Measurements from ENCODE around the gene ACTL6B. TPM values are rescaled to one million over a fixed set of nuclear protein-coding genes. Genes with fewer than 3 reads are reported as not detected.

The ACTL6B gene
- total RNA-seq, 2 experiments from 2014 or later: not detected

DNA sequence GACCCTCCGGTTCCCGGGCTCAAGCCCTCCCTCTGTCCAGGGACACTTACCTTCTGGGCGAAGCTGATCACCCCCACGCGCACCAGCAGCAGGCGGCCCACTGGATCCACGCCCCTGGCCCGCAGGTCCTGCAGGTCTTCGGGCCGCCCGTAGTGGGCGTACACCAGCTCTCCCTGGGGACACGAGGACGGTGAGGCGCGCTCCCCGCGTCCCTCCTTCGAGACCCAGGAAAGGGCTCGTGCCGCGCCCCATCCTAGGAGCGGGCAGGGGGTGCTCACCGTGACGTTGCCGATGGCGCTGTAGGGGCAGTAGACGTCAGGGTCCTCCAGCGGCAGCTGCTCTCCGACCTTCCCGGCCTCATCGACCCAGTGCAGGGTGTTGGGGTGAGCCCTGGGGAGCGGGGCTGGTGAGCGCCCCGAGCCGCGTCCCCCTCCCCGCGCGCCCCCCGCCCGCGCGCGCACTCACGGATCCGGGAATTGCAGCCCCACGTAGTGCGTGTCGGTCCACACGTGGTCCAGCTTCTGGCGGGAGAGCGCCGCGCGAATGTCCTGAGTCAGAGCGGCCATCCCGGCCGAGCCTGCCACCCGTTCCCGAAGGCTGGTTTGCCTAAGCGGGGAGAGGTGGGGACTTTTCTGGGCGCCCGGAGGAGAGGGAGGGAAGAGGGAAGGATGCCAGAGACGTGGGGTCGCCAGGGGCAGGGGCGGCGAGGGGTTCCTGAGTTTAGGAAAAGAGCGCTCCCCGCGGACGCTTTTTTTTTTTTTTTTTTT lies 23.1 kb downstream of the ACTL6B start:
- Mint-ChIP-seq H3K27me3 (peaks cover 4% of the 10 kb centered on the region), H3K36me3 (ENCODE audit: low read depth) (peaks cover 6% of the 10 kb centered on the region), H3K4me3 (peak overlapping the region; percentile 82), H3K27ac (peak overlapping the region; percentile 93), H3K9me3 (no peaks in the 10 kb centered on the region), H3K4me1 (ENCODE audit: low read depth) (peaks cover 23% of the 10 kb centered on the region)
- ChIA-PET CTCF (interaction anchor here (0.9 to 4.2 kb wide), 17 partner anchors 7 to 219 kb away, joined by 3 to 46 read pairs (median 6); partner anchors contain the start of genes FBXO24, GIGYF1, LRCH4 and MOSPD3), POLR2A (interaction anchor here (0.5 to 1.3 kb wide), 9 partner anchors 17 to 576 kb away, joined by 3 to 4 read pairs (median 3); partner anchors contain the start of genes MOSPD3 and POP7)
- intact Hi-C loops (cut with micrococcal nuclease): no loop called here
- DNase-seq: peak; percentile 73
- TF ChIP-seq, protein P1, sequence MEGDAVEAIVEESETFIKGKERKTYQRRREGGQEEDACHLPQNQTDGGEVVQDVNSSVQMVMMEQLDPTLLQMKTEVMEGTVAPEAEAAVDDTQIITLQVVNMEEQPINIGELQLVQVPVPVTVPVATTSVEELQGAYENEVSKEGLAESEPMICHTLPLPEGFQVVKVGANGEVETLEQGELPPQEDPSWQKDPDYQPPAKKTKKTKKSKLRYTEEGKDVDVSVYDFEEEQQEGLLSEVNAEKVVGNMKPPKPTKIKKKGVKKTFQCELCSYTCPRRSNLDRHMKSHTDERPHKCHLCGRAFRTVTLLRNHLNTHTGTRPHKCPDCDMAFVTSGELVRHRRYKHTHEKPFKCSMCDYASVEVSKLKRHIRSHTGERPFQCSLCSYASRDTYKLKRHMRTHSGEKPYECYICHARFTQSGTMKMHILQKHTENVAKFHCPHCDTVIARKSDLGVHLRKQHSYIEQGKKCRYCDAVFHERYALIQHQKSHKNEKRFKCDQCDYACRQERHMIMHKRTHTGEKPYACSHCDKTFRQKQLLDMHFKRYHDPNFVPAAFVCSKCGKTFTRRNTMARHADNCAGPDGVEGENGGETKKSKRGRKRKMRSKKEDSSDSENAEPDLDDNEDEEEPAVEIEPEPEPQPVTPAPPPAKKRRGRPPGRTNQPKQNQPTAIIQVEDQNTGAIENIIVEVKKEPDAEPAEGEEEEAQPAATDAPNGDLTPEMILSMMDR (IDR thresholded peaks at IDR 0.05): peak; percentile 51
- ATAC-seq: peak; percentile 77

DNA sequence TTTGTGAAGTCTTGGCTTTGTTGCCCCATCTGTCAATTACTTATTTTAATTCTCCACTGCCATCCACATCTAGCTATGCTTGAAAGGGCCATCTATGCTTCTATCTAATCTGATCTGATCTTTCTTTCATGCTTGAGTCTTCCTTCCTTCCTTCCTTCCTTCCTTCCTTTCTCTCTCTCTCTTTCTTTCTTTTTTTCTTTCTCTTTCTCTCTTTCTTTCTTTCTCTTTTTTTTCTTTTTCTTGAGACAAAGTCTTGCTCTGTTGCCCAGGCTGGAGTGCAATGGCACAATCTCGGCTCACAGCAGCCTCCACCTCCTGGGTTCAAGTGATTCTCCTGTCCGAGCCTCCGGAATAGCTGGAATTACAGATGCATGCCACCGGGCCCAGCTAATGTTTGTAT lies 26.2 kb downstream of the ACTL6B start:
- POLR2A ChIA-PET: interaction anchor here (0.9 to 2.1 kb wide), 5 partner anchors 16 to 221 kb away, joined by 3 to 5 read pairs (median 3); no protein-coding TSS in a partner anchor
- intact Hi-C loops (cut with micrococcal nuclease): no loop called here
- no peak overlapping the region for H3K4me3 Mint-ChIP-seq
- no peak for ATAC-seq
- H3K27me3 Mint-ChIP-seq: peaks cover 4% of the 10 kb centered on the region
- peaks cover 36% of the 10 kb centered on the region for H3K4me1 Mint-ChIP-seq (ENCODE audit: low read depth)
- H3K27ac Mint-ChIP-seq: peak overlapping the region; percentile 51
- CTCF ChIA-PET: interaction anchor here (1.0 to 1.8 kb wide), 9 partner anchors 9 to 96 kb away, joined by 4 to 8 read pairs (median 5); partner anchors contain the start of genes FBXO24, GNB2, MOSPD3 and POP7
- H3K9me3 Mint-ChIP-seq: no peaks in the 10 kb centered on the region
- TF ChIP-seq, protein P1 (IDR thresholded peaks at IDR 0.05): no peak
- peaks cover 3% of the 10 kb centered on the region for H3K36me3 Mint-ChIP-seq (ENCODE audit: low read depth)
- no peak for DNase-seq

DNA sequence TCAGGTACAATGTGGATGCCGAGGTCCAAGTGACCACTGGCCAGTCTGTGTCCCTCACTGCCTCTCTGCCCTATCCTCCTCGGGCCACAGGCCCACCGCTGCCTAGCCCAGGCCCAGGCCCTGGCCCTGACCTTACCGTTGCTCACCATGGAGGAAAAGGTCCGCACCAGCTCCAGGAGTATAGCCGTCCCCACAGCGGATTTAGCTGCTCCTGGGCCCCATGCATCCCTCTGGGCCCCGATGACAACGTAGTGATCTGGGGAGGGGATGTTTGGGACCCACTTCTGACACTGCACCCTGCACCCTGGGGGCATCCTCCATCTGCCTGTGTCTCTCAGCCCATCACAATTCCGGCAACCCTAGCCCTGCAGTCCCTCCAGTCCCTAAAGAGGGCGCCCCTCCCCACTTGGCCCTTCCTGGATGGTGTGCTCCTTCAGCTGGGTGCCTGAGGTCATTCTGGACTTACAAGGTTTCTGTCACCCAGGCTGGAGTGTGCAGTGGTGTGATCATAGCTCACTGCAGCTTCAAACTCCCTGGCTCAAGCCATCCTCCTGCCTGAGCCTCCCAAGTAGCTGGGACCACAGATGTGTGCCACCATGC lies 27.0 kb downstream of the ACTL6B start:
- intact Hi-C loops (cut with micrococcal nuclease): no loop called here
- TF ChIP-seq, protein P1 (IDR thresholded peaks at IDR 0.05): peak; percentile 29
- CTCF ChIA-PET: interaction anchor here (0.8 to 4.8 kb wide), 9 partner anchors 9 to 96 kb away, joined by 3 to 16 read pairs (median 5); partner anchors contain the start of genes FBXO24, GNB2 and POP7
- Mint-ChIP-seq H3K36me3 (ENCODE audit: low read depth) (peaks cover 2% of the 10 kb centered on the region), H3K27me3 (peaks cover 2% of the 10 kb centered on the region), H3K9me3 (no peaks in the 10 kb centered on the region), H3K27ac (no peak overlapping the region), H3K4me3 (no peak overlapping the region), H3K4me1 (ENCODE audit: low read depth) (peaks cover 36% of the 10 kb centered on the region)
- ATAC-seq (no peak), DNase-seq (peak; percentile 55)
- POLR2A ChIA-PET: interaction anchor here (0.8 to 2.1 kb wide), 6 partner anchors 10 to 222 kb away, joined by 3 to 5 read pairs (median 3); partner anchors contain the start of gene MOSPD3

DNA sequence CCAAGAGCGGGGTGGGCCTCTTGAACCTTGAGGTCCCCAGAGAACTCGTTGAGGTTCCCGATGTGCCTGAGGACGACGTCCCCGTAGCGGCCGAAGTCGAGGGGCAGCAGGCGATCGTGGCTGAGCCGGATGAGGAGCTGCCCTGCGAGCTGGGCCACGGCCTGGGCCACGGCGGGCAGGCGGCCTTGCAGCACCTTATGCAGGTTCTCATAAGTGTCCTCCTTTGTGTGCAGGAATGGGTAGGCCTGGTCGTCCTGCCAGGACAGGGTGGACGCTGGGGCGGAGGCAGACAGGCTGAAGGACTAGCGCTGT lies 29.1 kb downstream of the ACTL6B start:
- ChIA-PET POLR2A (interaction anchor here (1.0 to 2.9 kb wide), 2 partner anchors 13 to 42 kb away, joined by 3 to 13 read pairs; partner anchors contain the start of genes FBXO24 and LRCH4), CTCF (interaction anchor here (0.5 to 4.8 kb wide), 6 partner anchors 11 to 454 kb away, joined by 3 to 16 read pairs (median 10); partner anchors contain the start of genes MOSPD3 and POP7)
- ATAC-seq (no peak), DNase-seq (no peak)
- intact Hi-C loops (cut with micrococcal nuclease): no loop called here
- Mint-ChIP-seq H3K27ac (peak overlapping the region; percentile 81), H3K27me3 (peaks cover under 1% of the 10 kb centered on the region), H3K9me3 (no peaks in the 10 kb centered on the region), H3K36me3 (ENCODE audit: low read depth) (peaks cover under 1% of the 10 kb centered on the region), H3K4me3 (peak overlapping the region; percentile 72), H3K4me1 (ENCODE audit: low read depth) (peaks cover 25% of the 10 kb centered on the region)
- TF ChIP-seq, protein P1 (IDR thresholded peaks at IDR 0.05): no peak

Data from activated CD8-positive, alpha-beta T cell treated with anti-CD3 and anti-CD28 coated beads for 36 hours (primary cell).